Right lobe of liver (tissue), 6 donors: Measurements from ENCODE around the gene ADGRG2. TPM values are rescaled to one million over a fixed set of nuclear protein-coding genes. Genes with fewer than 3 reads are reported as not detected.

Experiments used
- ATAC-seq, 4 donors: fragments of 200-7000 bp; cut with Tn5 transposase; one replicate each; pipeline ENCODE4 v1.9.1; 2020; ENCODE audit warnings: mild to moderate bottlenecking in 4 of 4, moderate library complexity in 4 of 4
- DNase-seq, 3 donors: peaks; one replicate each; pipeline ENCODE4 v3.0.0-alpha.2; 2020
- H3K27ac ChIP-seq, 3 donors: fragments of 200-600 bp; one replicate each; pipeline ENCODE4 v1.8.0; 2022
- H3K27me3 ChIP-seq, 2 donors: fragments of 200-600 bp; one replicate each; pipeline ENCODE4 v1.8.0; 2022
- H3K36me3 ChIP-seq, 4 donors: fragments of 200-600 bp; sonication (generic) in 1 of 4; one replicate each; pipeline versions ENCODE4 v1.5.1 to v1.8.0; 2017 to 2022; ENCODE audit warnings: control low read depth in 1 of 4
- H3K4me1 ChIP-seq, 4 donors: fragments of 200-600 bp; sonication (generic) in 1 of 4; one replicate each; pipeline versions ENCODE4 v1.5.1 to v1.8.0; 2017 to 2022; ENCODE audit warnings: control low read depth in 1 of 4
- H3K4me3 ChIP-seq, 3 donors: fragments of 200-600 bp; one replicate each; pipeline ENCODE4 v1.8.0; 2022
- H3K9me3 ChIP-seq, 4 donors: fragments of 200-600 bp; sonication (generic) in 1 of 4; one replicate each; pipeline versions ENCODE4 v1.5.1 to v1.8.0; 2017 to 2022; ENCODE audit warnings: control low read depth in 1 of 4
- CTCF ChIP-seq, 4 donors: fragments of 200-600 bp in 3 of 4; fragments of 450-650 bp in 1 of 4; IDR thresholded peaks; one replicate each; pipeline versions ENCODE4 v1.5.1 to v1.8.0; 2016 to 2022; ENCODE audit warnings: antibody characterized with exemption in 4 of 4, mild to moderate bottlenecking in 2 of 4
- POLR2A ChIP-seq: fragments of 450-650 bp; IDR thresholded peaks from one replicate; pipeline ENCODE4 v1.6.1; 2017; ENCODE audit warnings: antibody characterized with exemption, mild to moderate bottlenecking
- WGBS: methylation state at CpG from one replicate; pipeline ENCODE4 v1.1.6; 2018; ENCODE audit warnings: low coverage, low lambda C conversion rate; ENCODE audit not compliant: insufficient coverage; ENCODE audit errors: missing lambda C conversion rate; 5-methylcytosine and 5-hydroxymethylcytosine counted together
- intact Hi-C, 2 donors: fragments of 100-400 bp; cut with DNase I; formaldehyde crosslinking; loops; one replicate each; pipeline versions ENCODE4 v1.11.2 to v1.14.1; 2022
- total RNA-seq, 6 experiments: library from RNA; depleted of rRNA in 2 of 6; stranded (reverse); fragments of >200 nt in 2 of 6; fragmentation: NEBNext Ultra II Directional in 3 of 6; extraction: Animal tissue kit (Norgen Biotek cat#: 25700) in 3 of 6; gene quantifications; one replicate each; pipeline versions ENCODE4 v1.1.0 to v1.2.4, GENCODE V29; 2016 to 2023
- donor health status: DM: no; HTN: yes; CAD: no.
- donor health status: DM: no; HTN: no; CAD: no.
- donor health status: DM: no; HTN: no; CAD: no.
- donor health status: DM: no; HTN: yes; CAD: no.
- donor health status: DM: no; HTN: yes; CAD: no.

ADGRG2 gene
- total RNA-seq, 6 experiments from 2014 or later = 0.53 to 3.5 (median 2.1) TPM

GRCh38 chrX:18971506-18971905, 150.8 kb downstream of the ADGRG2 start:
- Histone ChIP-seq H3K9me3 (no peaks in the 10 kb centered on the region), H3K27ac (no peak overlapping the region), H3K4me1 (peaks cover 0 to 8% (median 0%) of the 10 kb centered on the region in 4 donors), H3K36me3 (no peaks in the 10 kb centered on the region), H3K4me3 (no peak overlapping the region), H3K27me3 (no peaks in the 10 kb centered on the region)
- WGBS = 35% methylated on average over 2 of the region's 2 CpGs
- DNase-seq = no peak
- TF ChIP-seq CTCF (IDR thresholded peaks at IDR 0.05) (no peak), POLR2A (no peak)
- intact Hi-C loops = no loop called here
- no peak for ATAC-seq

- DNase-seq (no peak), ATAC-seq (no peak)
- intact Hi-C loops = no loop called here
- Histone ChIP-seq H3K4me1 (peaks cover 0 to 9% (median 0%) of the 10 kb centered on the region in 4 donors), H3K27ac (no peak overlapping the region), H3K4me3 (no peak overlapping the region), H3K9me3 (no peaks in the 10 kb centered on the region), H3K36me3 (no peaks in the 10 kb centered on the region), H3K27me3 (no peaks in the 10 kb centered on the region)
- TF ChIP-seq CTCF (IDR thresholded peaks at IDR 0.05) (no peak), POLR2A (no peak)
Observed at GRCh38 chrX:18970465-18970864, 151.8 kb downstream of the ADGRG2 start.

GRCh38 chrX:18966624-18967023, 155.6 kb downstream of the ADGRG2 start:
- no peaks in the 10 kb centered on the region for H3K9me3 ChIP-seq
- TF ChIP-seq CTCF (IDR thresholded peaks at IDR 0.05) (no peak), POLR2A (no peak)
- peaks cover 0 to 11% (median 4%) of the 10 kb centered on the region in 4 donors for H3K4me1 ChIP-seq
- intact Hi-C loops = no loop called here
- no peak overlapping the region for H3K4me3 ChIP-seq
- no peaks in the 10 kb centered on the region for H3K27me3 ChIP-seq
- DNase-seq (peak in 1 of 3 donors; percentile 53), ATAC-seq (peak in 3 of 4 donors; percentile 50 to 80 (median 73))
- H3K36me3 ChIP-seq = no peaks in the 10 kb centered on the region
- WGBS = 37% methylated on average over 5 of the region's 5 CpGs
- no peak overlapping the region for H3K27ac ChIP-seq

DNA sequence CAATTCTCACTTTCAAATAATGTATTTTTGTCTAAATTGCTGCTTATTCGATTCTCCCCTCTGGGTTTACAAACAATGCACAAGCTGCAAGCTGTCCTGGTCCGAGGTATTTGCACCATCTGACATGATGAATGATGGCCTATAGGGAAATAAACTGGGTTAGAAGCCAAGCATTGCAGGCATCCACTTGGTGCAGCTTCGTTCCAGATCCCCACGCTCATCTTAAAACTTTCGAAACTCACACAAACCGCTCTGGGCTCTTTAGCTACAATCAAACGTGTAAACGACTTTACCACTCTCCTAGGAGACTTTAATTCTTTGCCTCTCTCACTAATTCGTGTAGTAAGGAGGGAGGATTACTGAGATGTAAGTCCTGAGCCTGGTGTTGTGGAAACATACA, 157.4 kb downstream of the ADGRG2 start:
- Histone ChIP-seq H3K36me3 (no peaks in the 10 kb centered on the region), H3K27ac (no peak overlapping the region), H3K9me3 (no peaks in the 10 kb centered on the region), H3K27me3 (no peaks in the 10 kb centered on the region), H3K4me1 (peaks cover 0 to 11% (median 4%) of the 10 kb centered on the region in 4 donors), H3K4me3 (no peak overlapping the region)
- TF ChIP-seq POLR2A (no peak), CTCF (IDR thresholded peaks at IDR 0.05) (no peak)
- no peak for ATAC-seq
- intact Hi-C loops = no loop called here
- WGBS = 54% methylated on average over 9 of the region's 9 CpGs
- no peak for DNase-seq

DNA sequence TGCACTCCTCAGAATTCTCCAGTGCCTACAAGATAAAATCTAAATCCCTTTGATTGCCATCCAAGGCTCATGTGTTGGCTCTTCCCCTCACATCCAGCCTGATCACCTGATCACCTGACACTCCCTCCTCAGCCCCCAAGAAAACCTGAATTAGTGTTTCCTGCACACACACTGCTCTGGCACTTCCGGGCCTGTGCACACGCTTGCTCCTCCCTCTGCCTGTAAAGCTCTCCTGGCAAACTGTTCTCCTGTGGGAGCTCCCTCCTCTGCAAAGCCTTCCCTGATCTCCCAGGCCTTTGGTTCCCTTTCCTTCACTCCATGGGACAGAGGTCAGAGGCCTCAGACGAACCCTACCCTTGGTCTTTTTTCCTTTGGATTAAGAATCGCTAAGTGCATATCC, 158.2 kb downstream of the ADGRG2 start:
- ATAC-seq (no peak), DNase-seq (no peak)
- Histone ChIP-seq H3K27ac (no peak overlapping the region), H3K9me3 (no peaks in the 10 kb centered on the region), H3K4me3 (no peak overlapping the region), H3K36me3 (no peaks in the 10 kb centered on the region), H3K27me3 (no peaks in the 10 kb centered on the region), H3K4me1 (peaks cover 0 to 11% (median 4%) of the 10 kb centered on the region in 4 donors)
- intact Hi-C loops = no loop called here
- TF ChIP-seq CTCF (IDR thresholded peaks at IDR 0.05) (no peak), POLR2A (no peak)
- 54% methylated on average over 4 of the region's 4 CpGs for WGBS
